NCI-H526 (cell line): ENCODE results near the gene ACOT2.
"Not testable (repeated sequence)": the region's sequence is repeated elsewhere in the genome, so short reads cannot be mapped to it uniquely, and the experiment has no call there.

Experiments used
- DNase-seq, 2 experiments: peaks; one replicate each; lab custom pipeline; 2025; lab: John Stamatoyannopoulos, UW

Gene ACOT2, protein sequence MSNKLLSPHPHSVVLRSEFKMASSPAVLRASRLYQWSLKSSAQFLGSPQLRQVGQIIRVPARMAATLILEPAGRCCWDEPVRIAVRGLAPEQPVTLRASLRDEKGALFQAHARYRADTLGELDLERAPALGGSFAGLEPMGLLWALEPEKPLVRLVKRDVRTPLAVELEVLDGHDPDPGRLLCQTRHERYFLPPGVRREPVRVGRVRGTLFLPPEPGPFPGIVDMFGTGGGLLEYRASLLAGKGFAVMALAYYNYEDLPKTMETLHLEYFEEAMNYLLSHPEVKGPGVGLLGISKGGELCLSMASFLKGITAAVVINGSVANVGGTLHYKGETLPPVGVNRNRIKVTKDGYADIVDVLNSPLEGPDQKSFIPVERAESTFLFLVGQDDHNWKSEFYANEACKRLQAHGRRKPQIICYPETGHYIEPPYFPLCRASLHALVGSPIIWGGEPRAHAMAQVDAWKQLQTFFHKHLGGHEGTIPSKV

DNA sequence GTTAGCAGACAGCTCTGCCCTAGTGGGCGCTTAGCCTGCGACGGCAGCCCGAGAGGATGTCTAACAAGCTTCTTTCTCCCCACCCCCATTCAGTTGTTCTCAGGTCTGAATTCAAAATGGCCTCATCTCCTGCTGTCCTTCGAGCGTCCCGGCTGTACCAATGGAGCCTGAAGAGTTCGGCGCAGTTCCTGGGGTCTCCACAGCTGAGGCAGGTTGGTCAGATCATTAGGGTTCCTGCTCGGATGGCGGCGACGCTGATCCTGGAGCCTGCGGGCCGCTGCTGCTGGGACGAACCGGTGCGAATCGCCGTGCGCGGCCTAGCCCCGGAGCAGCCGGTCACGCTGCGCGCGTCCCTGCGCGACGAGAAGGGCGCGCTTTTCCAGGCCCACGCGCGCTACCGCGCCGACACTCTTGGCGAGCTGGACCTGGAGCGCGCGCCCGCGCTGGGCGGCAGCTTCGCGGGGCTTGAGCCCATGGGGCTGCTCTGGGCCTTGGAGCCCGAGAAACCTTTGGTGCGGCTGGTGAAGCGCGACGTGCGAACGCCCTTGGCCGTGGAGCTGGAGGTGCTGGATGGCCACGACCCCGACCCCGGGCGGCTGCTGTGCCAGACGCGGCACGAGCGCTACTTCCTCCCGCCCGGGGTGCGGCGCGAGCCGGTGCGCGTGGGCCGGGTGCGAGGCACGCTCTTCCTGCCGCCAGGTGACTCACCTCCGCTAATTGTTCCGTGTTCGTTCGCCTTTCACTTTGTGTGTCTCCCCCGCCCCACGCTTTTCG lies at the start of gene ACOT2:
Gene ACOT2, plus strand, starts transcription at position 29 of the 774 bp plus-strand sequence. Its CDS starts 28 bp downstream, at position 57.
- DNase-seq, result peak; percentile 73 to 85

DNA sequence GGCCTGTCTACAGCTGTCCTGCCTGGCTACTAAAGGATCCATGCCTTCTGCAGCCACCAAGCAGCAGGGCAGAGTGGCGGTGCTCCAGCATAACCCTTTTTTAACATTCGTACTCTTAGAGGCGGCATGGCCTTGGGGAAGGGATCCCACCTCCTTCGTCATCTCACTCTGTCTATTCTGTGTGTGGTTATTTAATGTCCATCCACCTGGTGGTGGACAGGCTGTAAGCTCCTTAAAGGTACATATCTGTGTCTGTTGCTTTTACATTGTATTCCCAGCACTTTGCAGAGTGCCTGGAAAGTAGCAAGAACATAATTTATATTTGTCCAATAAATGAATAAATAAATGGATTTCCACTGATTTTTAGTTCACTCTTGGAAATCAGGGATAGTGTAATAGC lies 47.8 kb upstream of the ACOT2 start:
- no peak for DNase-seq

DNA sequence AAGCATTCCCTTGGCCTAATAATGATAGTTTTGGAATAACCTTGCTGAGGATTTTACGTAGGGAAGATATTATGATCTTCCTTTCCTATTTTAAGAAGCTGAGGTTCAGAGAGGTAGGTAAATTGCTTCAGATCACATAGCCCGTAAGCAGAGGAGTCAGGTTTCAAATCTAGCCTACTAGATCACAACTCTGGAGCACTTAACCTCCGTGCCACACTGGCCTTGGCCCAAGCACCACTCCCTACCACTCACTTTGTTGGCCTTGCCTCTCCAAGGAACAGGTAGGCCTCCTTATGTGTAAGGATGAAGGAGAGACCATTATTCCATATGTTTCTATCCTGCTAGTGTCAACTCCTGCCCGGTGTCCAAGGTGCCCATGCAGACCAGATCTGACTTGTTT lies 44.5 kb upstream of the ACOT2 start:
- DNase-seq, result no peak

DNA sequence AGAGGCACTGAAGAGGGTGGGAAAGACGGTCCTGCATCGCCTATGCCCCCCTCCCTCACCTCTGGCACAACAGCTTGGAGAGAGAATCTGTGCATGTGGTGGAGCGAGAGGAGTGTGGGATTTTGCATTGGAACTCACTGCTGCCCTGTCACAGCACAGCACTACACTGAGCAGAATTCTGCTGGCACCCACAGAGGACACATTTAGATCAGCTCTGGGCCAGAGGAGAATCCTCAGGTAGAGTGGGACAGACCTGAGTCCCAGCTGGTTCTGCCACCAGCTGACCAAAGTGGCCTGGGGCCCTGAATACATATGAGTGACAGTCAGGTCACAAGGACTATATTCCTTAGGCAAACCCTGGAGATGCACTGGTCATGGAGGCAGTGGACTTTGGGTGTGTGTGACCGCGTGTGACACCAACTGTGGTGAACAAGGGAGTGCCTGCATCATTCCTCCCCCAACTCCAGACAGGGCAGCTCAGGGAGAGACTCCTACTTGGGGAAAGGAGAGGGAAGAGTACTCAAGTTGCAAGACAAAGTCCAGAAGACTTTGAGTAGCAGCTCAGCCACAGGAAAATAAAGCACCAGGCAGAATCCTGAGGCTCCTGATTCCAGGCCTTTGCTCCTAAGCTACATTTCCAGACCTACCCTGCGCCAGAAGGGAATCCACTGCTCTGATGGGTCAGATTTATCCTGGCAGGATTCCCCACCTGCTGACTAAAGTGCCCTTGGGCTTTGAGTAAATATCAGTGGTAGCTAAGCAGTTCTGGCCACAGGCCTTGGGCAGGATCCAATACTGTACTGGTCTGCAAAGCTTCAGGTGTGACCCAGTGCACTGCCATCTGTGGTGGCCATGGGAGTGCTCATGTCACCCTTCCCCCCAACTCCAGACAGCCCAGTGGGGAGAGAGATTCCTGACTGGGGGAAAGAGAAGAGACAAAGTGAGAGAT lies 42.7 kb upstream of the ACOT2 start:
- no peak for DNase-seq

DNA sequence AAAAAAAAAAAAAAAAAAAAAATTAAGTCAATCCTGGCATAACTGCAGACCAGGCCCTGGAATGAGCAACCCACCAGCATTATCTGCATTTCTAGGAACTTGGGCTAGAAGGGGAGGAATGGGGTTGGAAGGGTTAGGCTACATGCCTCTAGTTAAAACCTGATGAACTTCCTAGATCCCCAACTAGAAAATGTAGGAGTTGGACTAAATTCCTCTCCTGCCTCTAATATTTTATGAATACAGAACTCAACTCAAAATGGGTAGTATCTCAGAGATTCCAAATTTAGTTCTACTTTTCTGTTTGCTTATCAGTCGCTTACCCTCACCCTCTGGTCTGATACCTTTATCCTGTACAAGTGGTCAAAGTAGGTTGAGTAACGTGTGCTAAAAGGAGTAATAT lies 39.7 kb upstream of the ACOT2 start:
- DNase-seq, result not testable (repeated sequence)

DNA sequence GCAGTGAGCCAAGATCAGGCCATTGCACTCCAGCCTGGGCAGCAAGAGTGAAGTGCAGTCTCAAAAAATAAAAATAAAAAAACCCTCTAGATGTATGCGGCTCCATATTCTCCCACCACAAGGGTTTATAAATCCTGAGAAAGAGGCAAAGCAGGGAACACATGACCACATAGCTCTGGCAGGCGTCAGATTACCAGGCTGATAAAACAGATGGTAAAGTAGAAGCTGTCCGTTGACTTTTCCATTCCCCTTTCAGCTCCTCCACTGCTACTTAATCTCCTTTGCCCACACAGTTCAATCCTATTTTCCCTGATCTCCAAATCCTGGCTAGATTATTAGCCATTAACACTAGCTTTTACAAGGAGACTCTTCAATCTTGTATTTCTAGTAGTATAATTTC lies 37.0 kb upstream of the ACOT2 start:
- DNase-seq, result peak; percentile 7 to 27

DNA sequence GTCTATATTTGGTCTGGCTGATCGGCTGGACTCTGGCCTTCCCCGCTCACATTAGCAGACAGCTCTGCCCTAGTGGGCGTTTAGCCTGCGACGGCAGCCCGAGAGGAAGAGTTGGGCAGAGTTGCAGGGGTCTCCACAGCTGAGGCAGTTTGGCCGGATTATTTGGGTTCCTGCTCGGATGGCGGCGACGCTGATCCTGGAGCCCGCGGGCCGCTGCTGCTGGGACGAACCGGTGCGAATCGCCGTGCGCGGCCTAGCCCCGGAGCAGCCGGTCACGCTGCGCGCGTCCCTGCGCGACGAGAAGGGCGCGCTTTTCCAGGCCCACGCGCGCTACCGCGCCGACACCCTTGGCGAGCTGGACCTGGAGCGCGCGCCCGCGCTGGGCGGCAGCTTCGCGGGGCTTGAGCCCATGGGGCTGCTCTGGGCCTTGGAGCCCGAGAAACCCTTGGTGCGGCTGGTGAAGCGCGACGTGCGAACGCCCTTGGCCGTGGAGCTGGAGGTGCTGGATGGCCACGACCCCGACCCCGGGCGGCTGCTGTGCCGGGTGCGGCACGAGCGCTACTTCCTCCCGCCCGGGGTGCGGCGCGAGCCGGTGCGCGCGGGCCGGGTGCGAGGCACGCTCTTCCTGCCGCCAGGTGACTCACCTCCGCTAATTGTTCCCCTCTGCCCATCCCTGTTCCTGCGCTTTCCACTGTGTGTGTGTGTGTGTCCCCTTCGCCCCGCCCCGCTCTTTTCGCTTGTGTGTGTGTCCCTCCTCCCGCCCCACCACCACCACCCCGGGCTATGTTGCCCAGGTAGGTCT lies 31.6 kb upstream of the ACOT2 start:
- peak; percentile 3 to 56 for DNase-seq

DNA sequence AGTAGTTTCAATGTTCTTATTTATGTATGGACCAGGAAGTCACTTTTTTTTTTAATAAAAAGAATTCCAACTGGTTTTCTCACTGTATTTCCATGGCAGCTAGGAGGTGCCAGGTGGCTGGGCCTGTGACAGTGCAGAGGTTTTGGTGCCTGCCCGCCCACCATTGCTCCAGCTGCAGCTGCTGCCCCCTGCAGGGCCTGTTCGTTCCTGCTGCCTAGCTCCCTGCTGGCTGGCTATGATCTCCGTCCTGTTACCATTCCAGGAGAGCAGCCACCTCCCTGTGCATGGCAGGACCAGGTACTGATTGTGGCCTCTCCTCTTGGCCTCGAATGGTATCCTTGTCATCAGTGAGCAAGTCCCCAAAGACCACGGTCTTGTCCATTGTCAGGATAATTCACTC lies 30.0 kb upstream of the ACOT2 start:
- DNase-seq, result peak; percentile 16 to 61

DNA sequence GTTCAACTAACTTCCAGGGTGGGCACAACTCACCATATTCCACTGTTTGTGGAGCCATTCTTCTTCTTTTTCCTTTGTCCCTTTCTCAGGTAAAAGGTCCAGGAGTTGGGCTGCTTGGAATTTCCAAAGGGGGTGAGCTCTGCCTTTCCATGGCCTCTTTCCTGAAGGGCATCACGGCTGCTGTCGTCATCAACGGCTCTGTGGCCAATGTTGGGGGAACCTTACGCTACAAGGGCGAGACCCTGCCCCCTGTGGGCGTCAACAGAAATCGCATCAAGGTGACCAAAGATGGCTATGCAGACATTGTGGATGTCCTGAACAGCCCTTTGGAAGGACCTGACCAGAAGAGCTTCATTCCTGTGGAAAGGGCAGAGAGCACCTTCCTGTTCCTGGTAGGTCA lies 26.1 kb upstream of the ACOT2 start:
- not testable (repeated sequence) for DNase-seq

DNA sequence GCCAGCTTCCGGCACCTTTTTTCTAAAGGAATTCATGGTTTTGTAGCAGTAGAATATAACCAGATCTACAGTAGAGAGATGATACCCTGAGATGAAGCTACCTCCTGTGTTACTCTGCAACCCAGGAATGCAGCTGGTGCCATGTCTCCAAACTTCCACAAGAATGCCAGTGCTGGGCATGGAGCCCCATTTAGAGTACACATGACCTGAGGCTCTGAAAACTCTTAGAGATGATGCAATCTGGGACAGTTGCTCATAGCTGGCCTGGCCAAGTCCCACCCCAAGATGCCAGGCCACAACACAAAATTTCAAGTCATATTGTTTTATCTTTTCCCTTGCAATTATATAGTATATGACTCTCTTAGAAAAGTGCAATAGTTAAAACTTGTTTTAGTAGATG lies 23.7 kb upstream of the ACOT2 start:
- DNase-seq, result not testable (repeated sequence)

DNA sequence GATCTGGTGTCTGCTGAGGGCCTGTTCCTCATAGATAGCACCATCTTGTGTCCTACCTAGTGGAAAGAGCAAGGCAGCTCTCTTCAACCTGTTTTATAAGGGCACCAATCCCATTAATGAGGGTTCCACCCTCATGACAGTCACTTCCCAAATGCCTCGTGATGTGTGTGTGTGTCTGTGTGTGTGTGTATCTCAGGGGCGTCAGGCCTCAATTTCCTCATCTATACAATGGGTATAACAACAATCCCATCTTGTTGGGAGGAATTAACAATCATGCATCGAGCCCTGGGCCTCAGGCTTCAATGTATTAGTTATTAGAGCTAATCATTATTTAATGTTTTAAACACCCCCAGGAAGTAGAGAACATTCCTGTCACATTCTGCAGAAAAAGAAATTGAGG lies 19.9 kb upstream of the ACOT2 start:
- DNase-seq, result not testable (repeated sequence)

DNA sequence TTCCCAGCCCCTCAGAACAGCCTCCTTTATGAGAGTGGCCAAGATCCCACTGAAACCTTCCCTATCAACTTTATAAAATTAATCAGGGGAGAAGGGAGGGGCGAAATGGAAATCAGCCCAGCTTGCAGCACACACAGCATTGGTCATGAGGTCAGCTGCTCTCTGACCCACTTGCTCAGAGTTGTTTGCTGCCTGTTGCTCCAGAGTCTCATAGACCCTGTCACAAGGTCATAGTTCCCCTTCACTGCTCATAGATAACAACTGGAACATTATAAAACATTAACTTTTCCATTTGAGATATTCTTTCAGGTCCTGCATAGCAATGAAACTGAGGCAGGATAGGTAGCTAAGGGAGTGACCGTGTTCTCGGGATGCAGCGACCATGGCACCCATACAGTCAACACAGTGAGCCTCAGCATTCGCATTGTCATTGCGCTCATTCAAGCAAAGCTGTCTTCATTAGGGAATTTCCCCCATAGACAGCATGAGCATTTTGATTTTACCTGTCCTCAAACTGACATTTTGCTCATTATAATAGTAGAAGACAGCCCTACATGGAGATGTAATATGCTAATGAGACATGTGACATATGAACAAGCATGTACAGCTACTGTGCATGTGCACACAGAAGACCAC lies 19.0 kb upstream of the ACOT2 start:
- DNase-seq, result not testable (repeated sequence)

DNA sequence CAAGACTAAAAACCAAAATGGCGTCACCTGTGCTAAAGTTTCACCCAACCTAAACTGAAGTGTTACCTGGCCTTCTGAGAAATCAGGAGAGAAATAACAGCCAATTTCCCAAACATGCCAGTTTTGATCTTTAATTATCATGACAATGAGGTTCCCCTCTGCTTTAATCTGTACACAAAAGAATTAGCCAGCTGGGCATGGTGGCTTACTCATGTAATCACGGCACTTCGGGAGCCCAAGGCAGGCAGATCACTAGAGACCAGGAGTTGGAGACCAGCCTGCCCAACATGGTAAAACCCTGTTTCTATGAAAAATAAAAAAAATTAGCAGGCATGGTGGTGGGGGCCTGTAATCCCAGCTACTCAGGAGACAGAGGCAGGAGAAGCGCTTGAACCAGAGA lies 15.2 kb upstream of the ACOT2 start:
- no peak for DNase-seq

DNA sequence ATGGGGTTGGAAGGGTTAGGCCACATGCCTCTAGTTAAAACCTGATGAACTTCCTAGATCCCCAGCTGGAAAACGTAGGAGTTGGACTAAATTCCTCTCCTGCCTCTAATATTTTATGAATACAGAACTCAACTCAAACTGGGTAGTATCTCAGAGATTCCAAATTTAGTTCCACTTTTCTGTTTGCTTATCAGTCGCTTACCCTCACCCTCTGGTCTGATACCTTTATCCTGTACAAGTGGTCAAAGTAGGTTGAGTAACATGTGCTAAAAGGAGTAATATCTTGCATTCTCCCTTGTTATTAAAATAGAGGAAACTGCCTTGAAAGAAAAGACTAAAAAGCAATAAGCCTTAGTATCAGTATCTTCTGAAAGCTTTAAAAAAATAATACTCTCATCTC lies 11.8 kb upstream of the ACOT2 start:
- not testable (repeated sequence) for DNase-seq

DNA sequence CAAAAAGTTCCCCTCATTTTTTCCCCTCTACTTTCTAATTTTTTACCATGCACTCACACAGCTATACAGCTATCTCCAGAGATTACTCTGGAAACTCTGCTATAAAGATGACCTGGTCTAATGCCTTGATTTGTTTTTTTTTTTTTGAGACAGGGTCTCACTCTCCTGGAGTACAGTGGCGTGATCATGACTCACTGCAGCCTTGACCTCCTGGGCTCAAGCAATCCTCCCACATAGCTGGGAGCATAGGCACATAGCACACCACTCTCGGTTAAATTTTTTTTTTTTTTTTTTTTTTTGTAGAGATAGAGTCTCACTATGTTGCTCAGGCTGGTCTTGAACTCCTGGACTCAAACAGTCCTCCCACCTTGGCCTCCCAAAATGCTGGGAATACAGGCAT lies 10.8 kb upstream of the ACOT2 start:
- DNase-seq, result not testable (repeated sequence)

DNA sequence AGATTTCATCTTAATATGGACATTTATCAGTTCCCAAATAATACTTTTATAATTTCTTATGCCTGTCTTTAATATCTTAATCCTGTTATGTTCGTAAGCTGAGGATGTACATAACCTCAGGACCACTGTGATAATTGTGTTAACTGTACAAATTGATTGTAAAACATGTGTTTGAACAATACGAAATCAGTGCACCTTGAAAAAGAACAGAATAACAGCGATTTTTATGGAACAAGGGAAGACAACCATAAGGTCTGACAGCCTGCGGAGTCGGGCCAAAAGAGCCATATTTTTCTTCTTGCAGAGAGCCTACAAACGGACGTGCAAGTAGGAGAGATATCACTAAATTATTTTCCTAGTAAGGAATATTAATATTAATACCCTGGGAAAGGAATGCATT lies 6.8 kb upstream of the ACOT2 start:
- DNase-seq, result not testable (repeated sequence)

DNA sequence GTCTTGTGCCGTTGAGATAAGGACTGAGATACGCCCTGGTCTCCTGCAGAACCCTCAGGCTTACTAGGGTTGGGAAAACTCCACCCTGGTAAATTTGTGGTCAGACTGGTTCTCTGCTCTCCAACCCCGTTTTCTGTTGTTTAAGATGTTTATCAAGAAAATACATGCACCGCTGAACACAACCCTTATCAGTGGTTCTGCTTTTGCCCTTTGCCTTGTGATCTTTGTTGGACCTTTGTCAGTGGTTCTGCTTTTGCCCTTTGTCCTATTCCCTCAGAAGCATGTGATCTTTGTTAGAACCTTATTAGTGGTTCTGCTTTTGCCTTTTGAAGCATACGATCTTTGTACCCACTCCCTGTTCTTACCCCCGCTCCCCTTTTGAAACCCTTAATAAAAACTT lies 6.3 kb upstream of the ACOT2 start:
- DNase-seq, result not testable (repeated sequence)

DNA sequence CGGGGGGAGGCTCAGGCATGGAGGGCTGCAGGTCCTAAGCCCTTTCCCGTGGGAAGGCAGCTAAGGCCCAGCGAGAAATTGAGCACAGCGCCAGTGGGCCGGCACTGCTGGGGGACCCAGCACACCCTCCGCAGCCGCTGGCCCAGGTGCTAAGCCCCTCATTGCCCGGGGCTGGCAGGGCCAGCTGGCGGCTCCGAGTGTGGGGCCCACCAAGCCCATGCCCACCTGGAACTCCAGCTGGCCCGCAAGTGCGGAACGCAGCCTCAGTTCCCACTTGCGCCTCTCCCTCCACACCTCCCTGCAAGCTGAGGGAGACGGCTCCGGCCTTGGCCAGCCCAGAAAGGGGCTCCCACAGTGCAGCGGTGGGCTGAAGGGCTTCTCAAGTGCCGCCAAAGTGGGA lies 2.6 kb upstream of the ACOT2 start:
- not testable (repeated sequence) for DNase-seq

DNA sequence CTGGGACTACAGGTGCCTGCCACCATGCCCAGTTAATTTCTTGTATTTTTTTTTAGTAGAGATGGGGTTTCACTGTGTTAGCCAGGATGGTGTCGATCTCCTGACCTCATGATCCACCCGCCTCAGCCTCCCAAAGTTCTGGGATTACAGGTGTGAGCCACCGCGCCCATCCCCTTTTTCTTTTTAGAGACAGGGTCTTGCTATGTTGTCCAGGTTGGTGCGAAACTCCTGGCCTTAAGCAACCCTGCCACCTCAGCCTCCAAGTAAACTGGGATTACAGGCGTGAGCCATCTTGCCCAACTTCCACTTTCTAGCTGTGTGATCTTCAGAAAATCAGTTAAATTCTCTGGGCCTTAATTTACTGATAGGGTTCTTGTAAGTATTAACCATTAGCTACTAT lies 2.1 kb upstream of the ACOT2 start:
- not testable (repeated sequence) for DNase-seq

DNA sequence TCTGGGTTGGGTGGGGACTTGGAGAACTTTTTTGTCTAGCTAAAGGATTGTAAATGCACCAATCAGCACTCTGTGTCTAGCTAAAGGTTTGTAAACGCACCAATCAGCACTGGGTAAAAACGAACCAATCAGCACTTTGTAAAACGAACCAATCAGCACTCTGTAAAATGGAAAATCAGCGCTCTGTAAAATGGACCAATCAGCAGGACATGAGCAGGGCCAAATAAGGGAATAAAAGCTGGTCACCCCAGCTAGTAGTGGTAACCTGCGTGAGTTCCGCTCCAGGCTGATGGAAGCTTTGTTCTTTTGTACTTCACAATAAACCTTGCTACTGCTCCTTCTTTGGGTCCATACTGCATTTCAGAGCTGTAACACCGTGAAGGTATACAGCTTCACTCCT lies 1.7 kb upstream of the ACOT2 start:
- no peak for DNase-seq
